IPS-18c (cell line): ENCODE data around the gene GPX1.
"Not testable (repeated sequence)": the region's sequence is repeated elsewhere in the genome, so short reads cannot be mapped to it uniquely, and the experiment has no call there.

Source experiments
- H3K4me3 ChIP-seq: 2 replicates; pipeline ENCODE4 v1.7.0; 2013; ENCODE audit warnings: low read depth, mild to moderate bottlenecking, low read length, moderate library complexity; ENCODE audit not compliant: insufficient read depth
- H3K9me3 ChIP-seq: one replicate; pipeline ENCODE4 v1.6.1; 2013; ENCODE audit warnings: mild to moderate bottlenecking, low read length, moderate library complexity; ENCODE audit not compliant: control insufficient read depth, insufficient read depth

Gene GPX1

GRCh38 chr3:49333916-49334633 is 24.1 kb downstream of the GPX1 start:
- Histone ChIP-seq H3K9me3 (no peaks in the 10 kb centered on the region), H3K4me3 (no peak overlapping the region)

GRCh38 chr3:49333091-49333490 is 25.1 kb downstream of the GPX1 start:
- H3K9me3 ChIP-seq = no peaks in the 10 kb centered on the region
- H3K4me3 ChIP-seq = no peak overlapping the region

GRCh38 chr3:49329186-49329585 is 29.0 kb downstream of the GPX1 start:
- Histone ChIP-seq H3K9me3 (no peaks in the 10 kb centered on the region), H3K4me3 (no peak overlapping the region)

GRCh38 chr3:49328350-49328749 is 29.8 kb downstream of the GPX1 start:
- H3K9me3 ChIP-seq, H3K4me3 ChIP-seq: not testable (repeated sequence)

GRCh38 chr3:49327485-49327884 is 30.7 kb downstream of the GPX1 start:
- H3K4me3 ChIP-seq = no peak overlapping the region
- no peaks in the 10 kb centered on the region for H3K9me3 ChIP-seq

DNA sequence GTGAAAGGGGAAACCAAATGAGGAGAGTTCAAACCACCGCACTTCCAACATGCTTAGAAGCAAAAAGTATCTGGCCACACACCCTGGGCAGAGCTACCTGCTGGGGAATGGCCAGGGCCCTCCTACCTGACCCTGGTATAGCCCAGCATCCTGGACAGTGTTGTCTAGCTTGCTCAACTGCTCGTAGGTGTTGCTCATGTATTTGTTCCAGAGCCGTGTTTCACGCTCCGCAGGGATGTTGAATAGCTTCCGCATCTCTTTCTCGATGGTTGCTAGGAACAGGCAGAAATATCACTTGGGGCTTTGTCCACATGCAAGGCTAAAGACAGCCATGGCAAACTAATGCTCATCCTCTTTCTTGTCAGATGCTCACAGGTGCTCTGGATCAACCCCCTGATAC is 33.4 kb downstream of the GPX1 start:
- Histone ChIP-seq H3K4me3 (no peak overlapping the region), H3K9me3 (no peaks in the 10 kb centered on the region)

DNA sequence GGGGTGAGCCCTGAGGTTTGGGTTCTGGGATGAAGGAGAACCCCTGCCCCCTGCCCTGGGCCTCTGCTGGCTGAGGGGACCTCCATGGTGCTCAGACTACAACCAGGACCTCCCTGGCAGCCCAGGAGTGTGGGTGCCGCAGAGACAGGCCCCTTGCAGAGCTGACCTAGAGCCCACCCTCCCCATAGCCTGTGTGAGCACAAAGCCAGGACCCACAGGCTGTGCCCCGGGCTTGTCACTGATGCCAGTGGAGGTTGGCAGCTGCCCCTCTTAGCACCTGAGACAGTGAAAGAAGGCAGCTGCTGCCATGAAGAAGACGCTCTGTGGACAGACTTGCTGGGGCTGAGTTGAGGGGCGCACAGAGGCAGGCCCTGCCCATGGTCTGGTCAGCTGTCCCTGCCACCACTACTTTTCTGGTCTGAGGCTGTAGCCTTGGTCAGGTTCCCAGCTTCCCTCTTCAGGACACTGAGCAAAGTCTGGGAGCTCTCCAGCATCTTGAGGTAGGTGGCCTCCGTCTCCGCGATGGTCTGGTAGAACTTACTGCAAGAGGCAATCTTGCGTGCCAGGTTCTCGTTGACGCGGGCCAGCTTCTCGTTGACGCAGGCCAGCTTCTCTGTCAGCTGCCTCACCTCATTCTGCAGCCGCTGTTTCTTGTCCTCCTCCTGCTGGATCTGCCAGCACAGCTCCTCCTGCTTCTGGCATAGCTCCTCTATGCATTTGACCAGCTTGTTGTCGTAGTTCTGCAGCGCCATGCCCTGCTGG is 41.3 kb downstream of the GPX1 start:
- Histone ChIP-seq H3K9me3 (no peaks in the 10 kb centered on the region), H3K4me3 (no peak overlapping the region)

DNA sequence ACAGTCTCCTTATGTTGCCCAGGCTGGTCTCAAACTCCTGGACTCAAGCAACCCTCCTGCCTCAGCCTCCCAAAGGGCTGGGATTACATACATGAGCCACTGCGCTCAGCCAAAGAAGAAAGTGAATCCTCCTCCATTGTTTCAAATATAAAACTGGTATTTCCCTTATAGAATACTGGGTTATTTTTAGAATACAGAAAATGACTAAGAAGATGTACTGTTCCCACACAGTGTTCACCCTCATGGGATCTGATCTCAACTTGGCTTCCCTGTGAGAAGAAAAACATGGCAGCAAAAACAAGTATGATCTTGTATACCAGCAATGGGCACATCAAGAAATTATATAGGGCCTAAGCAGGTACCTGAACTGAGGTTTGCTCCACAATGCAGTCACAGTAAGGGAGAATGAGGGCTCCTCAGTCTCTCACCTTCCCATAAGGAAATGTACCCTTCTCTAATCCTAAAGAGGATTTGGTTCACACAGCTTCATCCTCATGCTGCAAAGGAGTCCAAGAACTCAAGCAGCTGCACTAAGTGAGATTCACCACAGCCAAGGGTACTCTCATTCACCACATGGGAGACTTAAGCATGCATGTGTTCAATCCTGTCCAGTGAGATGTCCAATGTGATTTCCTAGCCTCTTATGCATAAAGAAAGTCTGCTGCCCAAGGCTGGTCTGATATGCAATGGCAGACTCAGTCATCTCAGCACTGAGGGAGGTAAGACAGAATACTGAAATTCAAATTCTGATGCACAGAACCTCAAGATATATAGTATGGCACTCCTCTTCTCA is 44.1 kb downstream of the GPX1 start:
- H3K9me3 ChIP-seq = no peaks in the 10 kb centered on the region
- no peak overlapping the region for H3K4me3 ChIP-seq

- H3K9me3 ChIP-seq = no peaks in the 10 kb centered on the region
- H3K4me3 ChIP-seq = no peak overlapping the region
Observed at GRCh38 chr3:49311283-49311682, 46.9 kb downstream of the GPX1 start.

DNA sequence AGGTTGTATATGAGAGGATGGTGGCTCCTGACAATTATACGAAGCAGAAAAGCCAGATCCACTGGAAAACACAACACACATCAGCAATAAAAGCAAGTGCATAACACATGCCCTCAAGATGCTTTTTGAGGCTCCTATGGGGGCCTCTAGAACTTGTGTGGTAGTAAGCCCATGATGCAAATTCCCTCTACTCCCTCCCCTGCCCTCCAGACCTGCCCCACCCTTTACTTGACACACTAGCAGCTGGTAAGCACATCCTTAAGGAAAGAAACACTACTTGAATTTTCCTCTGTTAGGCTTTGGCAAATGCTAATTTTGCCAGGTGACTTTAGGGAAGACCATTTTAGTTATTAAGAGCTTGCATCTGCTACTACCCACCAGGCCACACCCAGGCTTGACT is 47.5 kb downstream of the GPX1 start:
- H3K9me3 ChIP-seq = no peaks in the 10 kb centered on the region
- no peak overlapping the region for H3K4me3 ChIP-seq
